ENCODE results near the gene ADTRP. TPM values are rescaled to one million over a fixed set of nuclear protein-coding genes. Genes with fewer than 3 reads are reported as not detected.

ADTRP gene
- total and polyA plus RNA-seq, 7 donors, result 0.36 to 86.9 (median 31.2) TPM; not detected in 3

DNA sequence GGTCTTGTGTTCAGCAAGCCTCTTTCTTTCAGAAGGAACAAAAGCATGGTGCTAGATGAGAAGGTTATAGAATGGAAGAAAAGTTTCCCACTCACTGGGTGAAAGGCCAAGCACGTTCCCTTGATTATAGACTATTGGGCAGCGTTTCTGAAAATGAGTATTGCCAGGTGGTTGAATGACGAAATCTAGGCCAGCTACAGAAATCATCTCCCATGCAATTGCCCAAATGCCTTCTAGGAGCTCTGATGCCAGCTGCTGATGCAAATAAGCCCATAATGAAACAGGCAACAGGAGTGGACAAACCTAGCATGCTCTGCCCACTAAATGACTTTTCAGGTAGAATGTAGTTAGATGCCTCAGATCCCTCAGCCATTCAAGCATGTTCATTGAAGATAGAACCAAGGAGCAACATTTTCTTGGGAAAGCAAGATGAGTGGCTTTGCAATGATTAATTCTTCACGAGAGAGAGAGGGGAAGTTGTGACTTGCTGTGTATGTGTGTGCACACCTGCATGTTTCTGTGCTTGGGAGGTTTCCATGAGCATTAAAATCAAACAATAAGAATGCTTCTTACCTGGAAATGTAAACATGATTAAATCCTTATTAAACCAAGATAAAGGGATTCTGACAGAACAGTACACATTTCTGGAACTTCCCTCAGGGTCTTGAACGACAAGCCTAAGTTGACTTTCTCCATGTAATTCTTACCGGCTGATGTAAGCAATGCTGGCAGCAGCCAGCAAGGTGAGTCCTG is 43.6 kb downstream of the ADTRP start:
- TF ChIP-seq EP300 (IDR thresholded peaks at IDR 0.05), result no peak
- no peak for TF ChIP-seq POLR2A (IDR thresholded peaks at IDR 0.05)
- TF ChIP-seq, protein P1, sequence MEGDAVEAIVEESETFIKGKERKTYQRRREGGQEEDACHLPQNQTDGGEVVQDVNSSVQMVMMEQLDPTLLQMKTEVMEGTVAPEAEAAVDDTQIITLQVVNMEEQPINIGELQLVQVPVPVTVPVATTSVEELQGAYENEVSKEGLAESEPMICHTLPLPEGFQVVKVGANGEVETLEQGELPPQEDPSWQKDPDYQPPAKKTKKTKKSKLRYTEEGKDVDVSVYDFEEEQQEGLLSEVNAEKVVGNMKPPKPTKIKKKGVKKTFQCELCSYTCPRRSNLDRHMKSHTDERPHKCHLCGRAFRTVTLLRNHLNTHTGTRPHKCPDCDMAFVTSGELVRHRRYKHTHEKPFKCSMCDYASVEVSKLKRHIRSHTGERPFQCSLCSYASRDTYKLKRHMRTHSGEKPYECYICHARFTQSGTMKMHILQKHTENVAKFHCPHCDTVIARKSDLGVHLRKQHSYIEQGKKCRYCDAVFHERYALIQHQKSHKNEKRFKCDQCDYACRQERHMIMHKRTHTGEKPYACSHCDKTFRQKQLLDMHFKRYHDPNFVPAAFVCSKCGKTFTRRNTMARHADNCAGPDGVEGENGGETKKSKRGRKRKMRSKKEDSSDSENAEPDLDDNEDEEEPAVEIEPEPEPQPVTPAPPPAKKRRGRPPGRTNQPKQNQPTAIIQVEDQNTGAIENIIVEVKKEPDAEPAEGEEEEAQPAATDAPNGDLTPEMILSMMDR (IDR thresholded peaks at IDR 0.05), result no peak
- no peak for TF ChIP-seq POLR2AphosphoS5 (IDR thresholded peaks at IDR 0.05)
- peaks cover 0 to 6% (median 0%) of the 10 kb centered on the region in 4 donors for H3K4me1 ChIP-seq
- no peaks in the 10 kb centered on the region for H3K36me3 ChIP-seq
- H3K9me3 ChIP-seq, result no peaks in the 10 kb centered on the region
- H3K27me3 ChIP-seq, result no peaks in the 10 kb centered on the region
- WGBS, 2 donors, result 55 to 77% methylated on average over 6 of the region's 6 CpGs
- DNase-seq, result no peak
- no peak overlapping the region for H3K27ac ChIP-seq
- H3K4me3 ChIP-seq, result no peak overlapping the region
- intact Hi-C loops (cut with DNase I), result no loop called here

DNA sequence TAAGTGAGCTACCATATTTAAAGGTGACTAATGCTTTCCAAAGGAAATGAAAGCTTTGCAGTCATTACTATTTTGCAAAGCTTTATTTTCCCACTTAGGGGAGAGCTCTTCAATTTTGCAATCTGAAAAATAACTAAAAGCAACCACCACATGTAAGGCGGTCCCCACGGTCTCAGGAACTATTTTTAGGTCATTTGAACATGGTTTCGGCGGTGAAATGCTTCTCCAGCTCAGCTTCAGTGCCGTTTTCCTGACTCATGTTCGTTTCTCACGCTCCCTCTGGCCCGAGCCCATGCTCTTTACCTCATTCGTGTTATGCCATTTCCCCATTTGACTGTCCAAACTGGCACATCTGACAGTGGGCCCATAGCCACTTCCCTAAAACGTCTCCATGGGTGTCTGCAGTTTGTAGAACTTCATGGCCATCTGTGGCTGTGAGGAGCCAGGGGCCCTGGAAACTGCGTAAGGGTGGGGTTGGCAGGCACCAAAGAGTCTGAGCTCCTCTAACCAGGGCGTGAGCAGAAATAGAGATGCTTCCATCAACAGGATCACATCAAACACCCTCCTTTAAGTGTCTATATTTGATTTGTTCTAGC is 46.5 kb downstream of the ADTRP start:
- H3K36me3 ChIP-seq, result no peaks in the 10 kb centered on the region
- no peaks in the 10 kb centered on the region for H3K9me3 ChIP-seq
- TF ChIP-seq, protein P1 (IDR thresholded peaks at IDR 0.05), result no peak
- TF ChIP-seq EP300 (IDR thresholded peaks at IDR 0.05), result peak in 3 of 4 donors; percentile 14 to 75 (median 51)
- peak in 3 of 4 donors; percentile 10 to 34 (median 24) for TF ChIP-seq POLR2AphosphoS5 (IDR thresholded peaks at IDR 0.05)
- H3K4me3 ChIP-seq, result no peak overlapping the region
- 57 to 84% methylated on average over 12 of the region's 12 CpGs for WGBS, 2 donors
- intact Hi-C loops (cut with DNase I), result no loop called here
- H3K27me3 ChIP-seq, result no peaks in the 10 kb centered on the region
- peak overlapping the region in 3 of 4 donors; percentile 36 to 52 (median 42) for H3K27ac ChIP-seq
- H3K4me1 ChIP-seq, result peaks cover 0 to 6% (median 0%) of the 10 kb centered on the region in 4 donors
- peak; percentile 84 for DNase-seq

DNA sequence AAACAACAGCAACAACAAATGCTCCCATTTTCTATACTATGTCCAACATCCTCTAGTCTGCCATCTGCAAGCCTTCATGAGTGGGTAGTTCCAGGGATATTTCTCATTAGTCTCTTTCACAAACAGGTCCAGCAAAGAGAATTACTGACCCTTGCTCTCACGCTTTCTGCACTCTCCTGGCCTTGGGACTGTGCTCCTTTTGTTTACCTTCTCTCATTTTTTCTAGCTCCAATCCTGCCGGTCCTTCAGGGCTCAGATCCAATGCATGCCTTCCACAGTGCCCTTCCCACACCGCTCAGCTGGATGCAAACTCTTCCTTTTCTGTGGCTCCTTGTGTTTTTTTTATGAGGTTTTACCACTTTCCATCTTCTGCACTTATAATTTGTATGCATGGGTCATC is 47.2 kb downstream of the ADTRP start:
- TF ChIP-seq EP300 (IDR thresholded peaks at IDR 0.05) (no peak), POLR2A (IDR thresholded peaks at IDR 0.05) (no peak), POLR2AphosphoS5 (IDR thresholded peaks at IDR 0.05) (no peak)
- TF ChIP-seq, protein P1 (IDR thresholded peaks at IDR 0.05), result no peak
- H3K27ac ChIP-seq, result peak overlapping the region; percentile 18 to 52 (median 39)
- no peaks in the 10 kb centered on the region for H3K27me3 ChIP-seq
- intact Hi-C loops (cut with DNase I), result no loop called here
- H3K4me3 ChIP-seq, result no peak overlapping the region
- no peaks in the 10 kb centered on the region for H3K9me3 ChIP-seq
- peaks cover 0 to 6% (median 0%) of the 10 kb centered on the region in 4 donors for H3K4me1 ChIP-seq
- no peaks in the 10 kb centered on the region for H3K36me3 ChIP-seq
- WGBS, 2 donors, result 18 to 69% methylated on average over 3 of the region's 3 CpGs
- no peak for DNase-seq

DNA sequence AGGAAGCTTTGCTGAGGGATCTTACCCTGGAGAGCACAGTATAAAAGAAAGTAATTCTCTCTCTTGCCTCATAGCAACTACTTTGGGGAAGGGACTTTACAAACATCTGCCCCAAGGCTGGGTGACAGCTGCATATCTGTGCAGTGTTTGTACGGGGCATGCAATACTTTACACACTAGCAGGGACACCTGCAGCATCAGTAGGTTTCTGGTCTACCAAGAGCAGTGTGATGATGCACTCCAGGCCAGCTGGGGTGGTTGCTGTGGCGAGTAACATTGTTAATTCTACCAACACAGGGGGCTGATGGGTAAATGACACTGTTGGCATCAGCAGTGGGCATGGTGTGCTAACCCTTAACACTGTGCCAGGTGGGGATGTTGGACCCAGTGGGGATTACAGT is 48.0 kb downstream of the ADTRP start:
- Histone ChIP-seq H3K4me1 (peaks cover 0 to 6% (median 0%) of the 10 kb centered on the region in 4 donors), H3K4me3 (no peak overlapping the region), H3K27ac (no peak overlapping the region), H3K27me3 (no peaks in the 10 kb centered on the region), H3K36me3 (no peaks in the 10 kb centered on the region), H3K9me3 (no peaks in the 10 kb centered on the region)
- no peak for DNase-seq
- TF ChIP-seq, protein P1 (IDR thresholded peaks at IDR 0.05), result no peak
- TF ChIP-seq POLR2AphosphoS5 (IDR thresholded peaks at IDR 0.05) (no peak), POLR2A (IDR thresholded peaks at IDR 0.05) (no peak), EP300 (IDR thresholded peaks at IDR 0.05) (no peak)
- WGBS, 2 donors, result 66 to 89% methylated on average over 2 of the region's 2 CpGs
- intact Hi-C loops (cut with DNase I), result no loop called here
